SK-N-SH treated with all-trans-retinoic acid at 6 μM for 48 hours (cell line): ENCODE measurements around the gene FAM120AOS.

ENCODE experiments used
- ATAC-seq: fragments of 200-7000 bp; cut with Tn5 transposase; 3 replicates; pipeline ENCODE4 v1.9.1; 2020; ENCODE audit warnings: mild to moderate bottlenecking, moderate library complexity
- ARNTL ChIP-seq: fragments of 450-650 bp; formaldehyde crosslinking; IDR thresholded peaks from 2 replicates; pipeline ENCODE4 v1.5.0; 2020; ENCODE audit warnings: low read depth, mild to moderate bottlenecking, moderate library complexity, borderline replicate concordance
- CREB5 ChIP-seq: fragments of 250-450 bp; sonication (Bioruptor Pico); IDR thresholded peaks from 2 replicates; pipeline ENCODE4 v1.5.1; 2020; ENCODE audit warnings: low read depth, mild to moderate bottlenecking, moderate library complexity
- CSDC2 ChIP-seq: fragments of 250-450 bp; sonication (Bioruptor Pico); IDR thresholded peaks from 2 replicates; pipeline ENCODE4 v1.5.0; 2020; ENCODE audit warnings: mild to moderate bottlenecking, moderate library complexity
- CSRNP3 ChIP-seq: fragments of 250-450 bp; sonication (Bioruptor Pico); IDR thresholded peaks from 2 replicates; pipeline ENCODE4 v1.5.1; 2021; ENCODE audit warnings: mild to moderate bottlenecking, moderate library complexity
- ESRRG ChIP-seq: fragments of 250-450 bp; sonication (Bioruptor Pico); IDR thresholded peaks from 2 replicates; pipeline ENCODE4 v1.6.1; 2021; ENCODE audit warnings: mild to moderate bottlenecking
- GLIS3 ChIP-seq: fragments of 250-450 bp; sonication (Bioruptor Pico); IDR thresholded peaks from 2 replicates; pipeline ENCODE4 v1.5.0; 2020; ENCODE audit warnings: mild to moderate bottlenecking, moderate library complexity
- ISL1 ChIP-seq: fragments of 250-450 bp; sonication (Bioruptor Pico); IDR thresholded peaks from 2 replicates; pipeline ENCODE4 v2.1.2; 2022; ENCODE audit warnings: mild to moderate bottlenecking, moderate library complexity
- OSR1 ChIP-seq: fragments of 250-450 bp; sonication (Bioruptor Pico); IDR thresholded peaks from 2 replicates; pipeline ENCODE4 v1.8.0; 2022; ENCODE audit warnings: moderate library complexity, mild to moderate bottlenecking, inconsistent platforms
- PATZ1 ChIP-seq: fragments of 250-450 bp; sonication (Bioruptor Pico); IDR thresholded peaks from 2 replicates; pipeline ENCODE4 v1.8.0; 2020; ENCODE audit warnings: mild to moderate bottlenecking, moderate library complexity, borderline replicate concordance
- POU6F1 ChIP-seq: fragments of 250-450 bp; sonication (Bioruptor Pico); IDR thresholded peaks from 2 replicates; pipeline ENCODE4 v1.8.0; 2021; ENCODE audit warnings: low read depth, mild to moderate bottlenecking, moderate library complexity, borderline replicate concordance
- PPARA ChIP-seq: fragments of 250-450 bp; sonication (Bioruptor Pico); IDR thresholded peaks from 2 replicates; pipeline ENCODE4 v1.5.0; 2020; ENCODE audit warnings: mild to moderate bottlenecking, borderline replicate concordance
- RARB ChIP-seq: fragments of 250-450 bp; sonication (Bioruptor Pico); IDR thresholded peaks from 2 replicates; pipeline ENCODE4 v1.8.0; 2021; ENCODE audit warnings: mild to moderate bottlenecking, moderate library complexity
- SNAI2 ChIP-seq: fragments of 250-450 bp; sonication (Bioruptor Pico); IDR thresholded peaks from 2 replicates; pipeline ENCODE4 v1.5.0; 2020; ENCODE audit warnings: mild to moderate bottlenecking, moderate library complexity
- TCF4 ChIP-seq: fragments of 250-450 bp; sonication (Bioruptor Pico); IDR thresholded peaks from 2 replicates; pipeline ENCODE4 v1.8.0; 2021; ENCODE audit warnings: mild to moderate bottlenecking, moderate library complexity, borderline replicate concordance
- TOX ChIP-seq: fragments of 250-450 bp; sonication (Bioruptor Pico); IDR thresholded peaks from 2 replicates; pipeline ENCODE4 v1.8.0; 2021; ENCODE audit warnings: mild to moderate bottlenecking, moderate library complexity, borderline replicate concordance
- TSHZ2 ChIP-seq: fragments of 250-450 bp; sonication (Bioruptor Pico); IDR thresholded peaks from 2 replicates; pipeline ENCODE4 v1.5.0; 2020; ENCODE audit warnings: mild to moderate bottlenecking, moderate library complexity
- ZFP3 ChIP-seq: fragments of 250-450 bp; sonication (Bioruptor Pico); IDR thresholded peaks from 2 replicates; pipeline ENCODE4 v1.5.0; 2020; ENCODE audit warnings: mild to moderate bottlenecking, moderate library complexity
- ZFP30 ChIP-seq: fragments of 450-650 bp; formaldehyde crosslinking; IDR thresholded peaks from 2 replicates; pipeline ENCODE4 v1.5.0; 2022; ENCODE audit warnings: mild to moderate bottlenecking, moderate library complexity
- ZNF565 ChIP-seq: fragments of 450-650 bp; formaldehyde crosslinking; conservative IDR thresholded peaks from 2 replicates; pipeline ENCODE4 v1.5.0; 2020; ENCODE audit warnings: low read depth, mild to moderate bottlenecking, moderate library complexity
- ZNF70 ChIP-seq: fragments of 450-650 bp; formaldehyde crosslinking; IDR thresholded peaks from 2 replicates; pipeline ENCODE4 v1.5.0; 2020; ENCODE audit warnings: mild to moderate bottlenecking, moderate library complexity
- ZNF8 ChIP-seq: fragments of 450-650 bp; formaldehyde crosslinking; IDR thresholded peaks from 2 replicates; pipeline ENCODE4 v1.5.0; 2020; ENCODE audit warnings: mild to moderate bottlenecking, moderate library complexity

The FAM120AOS gene

GRCh38 chr9:93436655-93437407, 16.6 kb downstream of the FAM120AOS start:
- no peak for ATAC-seq

GRCh38 chr9:93436218-93436617, 17.2 kb downstream of the FAM120AOS start:
- no peak for ATAC-seq
- TF ChIP-seq RARB (CRISPR knock-in tag) (no peak), POU6F1 (CRISPR knock-in tag) (no peak), CSRNP3 (no peak), ZNF565 (CRISPR knock-in tag) (no peak), ZNF70 (CRISPR knock-in tag) (no peak), ESRRG (no peak), ZFP3 (CRISPR knock-in tag) (no peak), TCF4 (no peak), CSDC2 (CRISPR knock-in tag) (no peak), CREB5 (CRISPR knock-in tag) (no peak), OSR1 (CRISPR knock-in tag) (no peak)

More at GRCh38 chr9:93436655-93437407, 16.6 kb downstream of the FAM120AOS start:
- TF ChIP-seq ZFP30 (no peak), OSR1 (CRISPR knock-in tag) (no peak), ZNF8 (CRISPR knock-in tag) (no peak), PPARA (CRISPR knock-in tag) (no peak), TCF4 (no peak), POU6F1 (CRISPR knock-in tag) (no peak), CSDC2 (CRISPR knock-in tag) (no peak), TOX (CRISPR knock-in tag) (no peak), PATZ1 (CRISPR knock-in tag) (no peak), ESRRG (no peak), GLIS3 (CRISPR knock-in tag) (no peak), CREB5 (CRISPR knock-in tag) (no peak), SNAI2 (no peak), ARNTL (no peak), ISL1 (CRISPR knock-in tag) (no peak), TSHZ2 (CRISPR knock-in tag) (no peak)
- TF ChIP-seq, all 23 proteins: peak for 0
